WI38 (cell line): ENCODE measurements around the gene TTC6.
"Not testable (repeated sequence)": the region's sequence is repeated elsewhere in the genome, so short reads cannot be mapped to it uniquely, and the experiment has no call there.

Source experiments
- H3K4me3 ChIP-seq: 2 replicates; pipeline ENCODE4 v1.5.1; 2011; ENCODE audit warnings: low read depth, mild to moderate bottlenecking, control low read depth, low read length
- CTCF ChIP-seq: IDR thresholded peaks from 2 replicates; pipeline ENCODE4 v1.5.1; 2012; ENCODE audit warnings: low read depth, mild to moderate bottlenecking, control low read depth, low read length

Gene TTC6

GRCh38 chr14:37594971-37595808, at the start of gene TTC6, which contains the start of gene FOXA1:
TSS of gene TTC6 (plus strand) at chr14:37595629. CDS start at chr14:37622065, 26,436 bp downstream.
TSS of gene FOXA1 (minus strand) at chr14:37595249. CDS start at chr14:37594972, 277 bp downstream.
- H3K4me3 ChIP-seq = peak within 1 kb of the TSS; percentile 63
- no peak for TF ChIP-seq CTCF

- no peak for TF ChIP-seq CTCF
- no peak overlapping the region for H3K4me3 ChIP-seq
These were observed 48.6 kb upstream of the TTC6 start for GRCh38 chr14:37546621-37547447.

DNA sequence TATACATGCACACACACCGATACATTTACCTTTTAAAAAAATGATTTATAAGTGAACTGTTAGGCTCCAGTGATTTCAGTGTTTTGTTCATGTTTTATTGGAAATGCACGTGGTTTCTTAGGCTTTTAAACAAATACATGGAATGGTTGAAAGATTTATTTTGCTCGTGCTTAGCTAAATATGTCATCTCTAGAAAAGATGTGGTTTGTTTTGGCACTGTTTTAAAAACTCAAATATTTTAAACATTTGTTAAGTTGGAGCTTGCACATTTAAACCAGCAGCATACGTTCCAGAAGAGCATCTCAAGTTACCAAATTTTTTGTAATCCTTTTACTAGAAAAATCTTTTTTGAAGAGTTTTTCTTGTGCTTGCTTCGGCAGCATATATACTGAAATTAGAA, 44.9 kb upstream of the TTC6 start:
- no peak overlapping the region for H3K4me3 ChIP-seq
- TF ChIP-seq CTCF = no peak

- TF ChIP-seq CTCF = no peak
- H3K4me3 ChIP-seq = no peak overlapping the region
These were observed 44.3 kb upstream of the TTC6 start for GRCh38 chr14:37551119-37551518.

DNA sequence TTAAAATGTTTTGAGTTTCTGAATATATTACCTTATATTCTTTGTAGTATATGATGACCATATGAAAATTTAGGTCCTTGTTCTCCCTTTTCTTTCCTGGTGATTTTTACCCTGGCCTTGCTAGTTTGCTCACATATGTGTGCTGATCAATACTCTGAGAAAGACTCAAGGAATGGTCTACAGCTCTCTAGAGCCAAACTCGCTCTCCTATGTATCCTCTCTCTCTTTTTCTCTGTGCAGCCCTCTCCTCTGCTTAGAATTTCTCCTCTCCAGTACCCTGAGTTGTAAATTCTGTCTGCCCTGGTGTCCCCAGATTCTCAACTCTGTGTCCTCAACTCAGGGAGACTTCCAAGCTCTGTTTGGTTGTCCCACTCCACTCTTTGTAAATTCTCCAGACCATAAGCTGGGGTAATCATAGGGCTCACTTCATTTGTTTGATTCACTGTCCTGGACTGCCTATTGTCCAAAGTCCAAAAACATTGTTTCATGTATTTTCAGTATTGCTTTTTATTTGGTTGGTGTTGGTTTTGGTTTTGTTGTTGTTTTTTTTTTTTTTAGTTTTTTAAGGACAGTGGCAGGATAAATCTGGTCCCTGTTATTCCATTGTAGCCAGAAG, 41.4 kb upstream of the TTC6 start:
- no peak overlapping the region for H3K4me3 ChIP-seq
- TF ChIP-seq CTCF = no peak

GRCh38 chr14:37555596-37555995, 39.8 kb upstream of the TTC6 start:
- not testable (repeated sequence) for H3K4me3 ChIP-seq

- no peak for TF ChIP-seq CTCF
- no peak overlapping the region for H3K4me3 ChIP-seq
These were observed 36.7 kb upstream of the TTC6 start for GRCh38 chr14:37558740-37559139.
